Cardiac fibroblast (primary cell): ENCODE results near the gene CCT3.
A peak's percentile ranks its signal among the peaks of the same experiment; 100 is the strongest.
"Not testable (repeated sequence)": the region's sequence is repeated elsewhere in the genome, so short reads cannot be mapped to it uniquely, and the experiment has no call there.

Source experiments
- DNase-seq, 2 donors: peaks; one replicate each; pipeline versions ENCODE4 v3.0.0 to v3.0.0-alpha.2; 2010; ENCODE audit warnings: low read depth in 2 of 2
- H3K4me3 ChIP-seq, 2 donors: replicated peaks in 1 of 2; 1 replicate in 1 of 2; 2 replicates in 1 of 2; pipeline ENCODE4 v1.5.1; 2011; ENCODE audit warnings: low read depth in 2 of 2, low read length in 2 of 2, mild to moderate bottlenecking in 2 of 2, moderate library complexity in 1 of 2
- TF ChIP-seq, protein P1 (sequence below): IDR thresholded peaks from one replicate; pipeline ENCODE4 v1.5.1; 2011; ENCODE audit warnings: low read depth, mild to moderate bottlenecking, low read length, inconsistent platforms

CCT3 gene

DNA sequence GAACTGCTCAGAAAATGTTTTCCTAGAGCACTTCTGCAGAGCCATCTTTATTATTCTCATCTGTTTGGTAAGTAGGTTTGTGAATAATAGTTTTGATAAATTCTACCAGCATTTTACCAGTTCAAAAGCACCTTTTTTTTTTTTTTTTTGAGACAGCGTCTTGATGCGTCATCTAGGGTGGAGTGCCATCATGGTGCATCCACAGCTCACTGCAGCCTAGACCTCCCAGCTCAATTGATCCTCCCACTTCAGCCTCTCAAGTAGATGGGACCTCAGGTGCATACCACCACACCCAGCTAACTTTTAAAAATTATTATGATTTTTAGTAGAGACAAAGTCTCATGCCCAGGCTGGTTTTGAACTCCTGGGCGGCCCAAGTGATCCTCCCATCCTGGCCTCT is 21.2 kb upstream of the CCT3 start:
- no peak for DNase-seq
- H3K4me3 ChIP-seq: no peak overlapping the region
- TF ChIP-seq, protein P1, sequence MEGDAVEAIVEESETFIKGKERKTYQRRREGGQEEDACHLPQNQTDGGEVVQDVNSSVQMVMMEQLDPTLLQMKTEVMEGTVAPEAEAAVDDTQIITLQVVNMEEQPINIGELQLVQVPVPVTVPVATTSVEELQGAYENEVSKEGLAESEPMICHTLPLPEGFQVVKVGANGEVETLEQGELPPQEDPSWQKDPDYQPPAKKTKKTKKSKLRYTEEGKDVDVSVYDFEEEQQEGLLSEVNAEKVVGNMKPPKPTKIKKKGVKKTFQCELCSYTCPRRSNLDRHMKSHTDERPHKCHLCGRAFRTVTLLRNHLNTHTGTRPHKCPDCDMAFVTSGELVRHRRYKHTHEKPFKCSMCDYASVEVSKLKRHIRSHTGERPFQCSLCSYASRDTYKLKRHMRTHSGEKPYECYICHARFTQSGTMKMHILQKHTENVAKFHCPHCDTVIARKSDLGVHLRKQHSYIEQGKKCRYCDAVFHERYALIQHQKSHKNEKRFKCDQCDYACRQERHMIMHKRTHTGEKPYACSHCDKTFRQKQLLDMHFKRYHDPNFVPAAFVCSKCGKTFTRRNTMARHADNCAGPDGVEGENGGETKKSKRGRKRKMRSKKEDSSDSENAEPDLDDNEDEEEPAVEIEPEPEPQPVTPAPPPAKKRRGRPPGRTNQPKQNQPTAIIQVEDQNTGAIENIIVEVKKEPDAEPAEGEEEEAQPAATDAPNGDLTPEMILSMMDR: no peak

DNA sequence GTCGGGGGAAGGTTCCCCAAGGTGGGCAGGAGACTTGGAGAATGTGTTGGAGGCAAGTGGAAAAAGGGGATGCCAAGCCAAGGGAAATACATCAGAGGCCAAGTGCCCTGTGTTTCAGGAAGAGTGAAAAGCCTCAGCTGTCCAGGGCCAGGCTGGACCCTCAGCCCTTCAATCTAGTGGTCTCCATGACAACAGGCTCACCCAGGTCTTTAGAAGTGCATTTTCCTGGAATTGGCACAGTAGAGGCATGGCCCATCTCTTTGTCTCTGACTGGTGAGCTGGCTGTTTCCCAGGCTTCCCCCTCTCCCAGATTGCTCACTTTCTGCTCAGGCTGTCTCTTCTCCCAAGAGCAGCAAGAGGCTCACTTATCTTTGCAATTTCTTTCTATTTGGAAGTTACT is 20.5 kb upstream of the CCT3 start:
- H3K4me3 ChIP-seq: no peak overlapping the region
- TF ChIP-seq, protein P1: no peak
- no peak for DNase-seq

DNA sequence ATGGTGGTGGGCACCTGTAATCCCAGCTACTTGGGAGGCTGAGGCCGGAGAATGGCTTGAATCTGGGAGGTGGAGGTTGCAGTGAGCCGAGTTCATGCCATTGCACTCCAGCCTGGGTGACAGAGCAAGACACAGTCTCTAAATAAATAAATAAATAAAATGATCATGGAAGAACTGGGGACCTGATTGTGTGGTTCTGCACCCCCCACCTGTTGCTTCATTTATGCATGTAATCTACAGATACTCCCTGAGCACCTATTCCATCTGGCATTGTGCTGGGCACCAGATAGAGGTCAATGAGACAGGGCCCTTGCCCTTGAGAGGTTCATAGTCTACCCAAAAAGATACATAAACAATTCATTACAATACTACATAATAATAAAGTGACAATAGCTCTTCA is 19.9 kb upstream of the CCT3 start:
- DNase-seq: no peak
- TF ChIP-seq, protein P1: no peak
- no peak overlapping the region for H3K4me3 ChIP-seq

DNA sequence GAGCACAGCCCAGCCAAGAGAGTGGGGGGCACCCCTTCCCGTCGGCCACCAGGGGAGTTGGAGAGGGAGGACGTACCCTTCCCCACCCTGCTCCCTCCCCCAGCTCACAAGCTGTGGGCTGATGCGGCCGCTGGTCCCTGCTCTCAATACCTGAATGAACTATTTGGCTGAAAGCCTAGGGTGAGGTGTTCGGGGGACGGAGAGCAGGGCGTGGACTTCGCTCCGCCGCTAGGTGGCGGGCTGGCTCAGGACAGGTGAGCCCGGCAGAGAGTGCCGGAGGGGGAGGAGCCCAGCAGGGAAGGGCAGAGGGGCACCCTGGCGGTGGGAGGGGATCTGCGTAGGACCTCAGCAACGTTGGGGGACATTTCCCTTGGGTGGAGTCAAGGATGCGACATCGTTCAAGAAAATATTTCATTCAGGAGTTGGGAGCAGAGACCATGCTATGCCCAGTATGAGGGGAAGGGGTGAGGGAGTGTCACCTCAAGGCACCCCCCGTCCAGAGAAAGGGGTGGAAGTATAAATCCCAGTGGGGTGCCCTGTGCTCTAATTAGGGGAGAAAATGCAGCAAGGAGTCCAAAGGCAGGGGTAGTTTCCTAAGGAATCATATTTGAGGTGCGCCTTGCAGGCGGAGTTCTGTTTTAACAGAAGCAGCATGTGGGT is 18.9 kb upstream of the CCT3 start:
- no peak overlapping the region for H3K4me3 ChIP-seq
- TF ChIP-seq, protein P1: peak; percentile 82
- peak in 1 of 2 donors; percentile 16 for DNase-seq

DNA sequence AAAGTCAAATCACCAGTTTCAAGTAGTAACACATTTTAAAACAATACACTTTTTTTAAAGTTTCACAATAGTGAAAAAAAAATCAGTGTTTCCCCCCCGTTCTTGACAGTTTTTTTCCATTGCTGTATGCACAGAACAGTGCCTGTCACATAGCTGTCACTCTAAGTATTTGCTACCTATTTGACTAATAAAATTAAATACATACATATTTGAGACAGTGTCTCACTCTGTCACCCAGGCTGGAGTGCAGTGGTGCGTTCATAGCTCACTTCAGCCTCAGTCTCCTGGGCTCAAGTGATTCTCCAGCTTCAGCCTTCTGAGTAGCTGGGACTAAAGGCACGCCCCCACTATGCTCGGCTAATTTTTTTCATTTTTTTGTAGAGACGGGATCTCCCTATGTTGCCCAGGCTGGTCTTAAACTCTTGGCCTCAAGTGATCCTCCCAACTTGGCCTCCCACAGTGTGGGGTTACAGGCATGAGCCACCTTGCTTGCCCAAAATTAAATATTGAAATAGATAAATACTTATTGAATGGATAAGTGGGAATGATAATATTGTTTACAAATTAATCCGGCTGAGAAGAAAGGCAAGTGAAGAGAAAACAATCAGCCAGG is 18.3 kb upstream of the CCT3 start:
- no peak for DNase-seq
- no peak overlapping the region for H3K4me3 ChIP-seq
- TF ChIP-seq, protein P1: no peak

DNA sequence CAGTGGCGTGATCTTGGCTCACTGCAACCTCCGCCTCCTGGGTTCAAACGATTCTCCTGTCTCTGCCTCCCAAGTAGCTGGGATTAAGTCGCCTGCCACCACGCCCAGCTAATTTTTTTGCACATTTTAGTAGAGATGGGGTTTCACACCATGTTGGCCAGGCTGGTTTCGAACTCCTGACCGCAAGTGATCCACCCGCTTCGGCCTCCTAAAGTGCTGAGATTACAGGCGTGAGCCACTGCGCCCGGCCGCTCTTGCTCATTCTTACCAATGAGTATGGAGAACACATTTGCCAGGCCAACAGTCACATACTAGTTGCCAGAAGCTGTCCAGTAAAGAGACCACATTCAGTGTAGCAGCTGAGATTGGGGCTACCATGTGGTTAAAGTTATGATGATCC is 14.4 kb upstream of the CCT3 start:
- not testable (repeated sequence) for H3K4me3 ChIP-seq, DNase-seq

DNA sequence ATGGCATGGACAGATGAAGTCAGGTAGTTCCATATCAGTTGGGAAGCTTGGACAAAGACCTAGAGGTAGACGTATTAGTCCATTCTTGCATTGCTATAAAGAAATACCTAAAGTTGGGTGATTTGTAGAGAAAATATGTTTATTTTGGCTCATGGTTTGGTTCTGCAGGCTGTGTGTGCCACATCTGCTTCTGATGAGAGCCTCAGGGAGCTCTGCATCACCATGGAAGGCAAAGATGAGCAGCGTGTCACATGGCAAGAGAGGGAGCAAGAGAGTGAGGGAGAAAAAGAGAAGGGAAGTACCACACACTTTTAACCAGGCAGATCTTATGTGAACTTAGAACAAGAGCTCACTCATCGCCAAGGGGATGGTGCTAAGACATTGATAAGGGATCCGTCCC is 9.2 kb upstream of the CCT3 start:
- TF ChIP-seq, protein P1: no peak
- peak; percentile 19 to 82 for DNase-seq
- no peak overlapping the region for H3K4me3 ChIP-seq
